Measurements from ENCODE around the gene CPNE5. TPM values are rescaled to one million over a fixed set of nuclear protein-coding genes. Genes with fewer than 3 reads are reported as not detected.

The CPNE5 gene
- total RNA-seq, 1 donor from 2014 or later: not detected

GRCh38 chr6:36873115-36873514 lies 33.9 kb upstream of the CPNE5 start:
- TF ChIP-seq CTCF (IDR thresholded peaks at IDR 0.05): no peak
- Mint-ChIP-seq H3K36me3 (ENCODE audit: unreplicated experiment) (peaks cover 4% of the 10 kb centered on the region), H3K4me1 (ENCODE audit: unreplicated experiment) (peaks cover 20% of the 10 kb centered on the region), H3K4me3 (ENCODE audit: unreplicated experiment) (peak overlapping the region; percentile 89), H3K27ac (ENCODE audit: unreplicated experiment) (no peak overlapping the region), H3K9me3 (ENCODE audit: unreplicated experiment) (no peaks in the 10 kb centered on the region), H3K27me3 (ENCODE audit: unreplicated experiment) (peaks cover 2% of the 10 kb centered on the region)
- no peak for DNase-seq (ENCODE audit: extremely low spot score, unreplicated experiment)

GRCh38 chr6:36871686-36872085 lies 32.4 kb upstream of the CPNE5 start:
- Mint-ChIP-seq H3K36me3 (ENCODE audit: unreplicated experiment) (peaks cover 4% of the 10 kb centered on the region), H3K9me3 (ENCODE audit: unreplicated experiment) (no peaks in the 10 kb centered on the region), H3K4me3 (ENCODE audit: unreplicated experiment) (no peak overlapping the region), H3K27me3 (ENCODE audit: unreplicated experiment) (no peaks in the 10 kb centered on the region), H3K27ac (ENCODE audit: unreplicated experiment) (no peak overlapping the region), H3K4me1 (ENCODE audit: unreplicated experiment) (peaks cover 20% of the 10 kb centered on the region)
- no peak for TF ChIP-seq CTCF (IDR thresholded peaks at IDR 0.05)
- DNase-seq (ENCODE audit: extremely low spot score, unreplicated experiment): no peak

GRCh38 chr6:36867471-36868224 lies 28.4 kb upstream of the CPNE5 start:
- no peaks in the 10 kb centered on the region for H3K4me1 Mint-ChIP-seq (ENCODE audit: unreplicated experiment)
- no peak overlapping the region for H3K4me3 Mint-ChIP-seq (ENCODE audit: unreplicated experiment)
- H3K27ac Mint-ChIP-seq (ENCODE audit: unreplicated experiment): no peak overlapping the region
- H3K36me3 Mint-ChIP-seq (ENCODE audit: unreplicated experiment): peaks cover 11% of the 10 kb centered on the region
- TF ChIP-seq CTCF (IDR thresholded peaks at IDR 0.05): no peak
- no peaks in the 10 kb centered on the region for H3K9me3 Mint-ChIP-seq (ENCODE audit: unreplicated experiment)
- DNase-seq (ENCODE audit: extremely low spot score, unreplicated experiment): no peak
- no peaks in the 10 kb centered on the region for H3K27me3 Mint-ChIP-seq (ENCODE audit: unreplicated experiment)

- Mint-ChIP-seq H3K4me3 (ENCODE audit: unreplicated experiment) (no peak overlapping the region), H3K27ac (ENCODE audit: unreplicated experiment) (no peak overlapping the region), H3K36me3 (ENCODE audit: unreplicated experiment) (peaks cover 8% of the 10 kb centered on the region), H3K27me3 (ENCODE audit: unreplicated experiment) (no peaks in the 10 kb centered on the region), H3K4me1 (ENCODE audit: unreplicated experiment) (no peaks in the 10 kb centered on the region), H3K9me3 (ENCODE audit: unreplicated experiment) (no peaks in the 10 kb centered on the region)
- TF ChIP-seq CTCF (IDR thresholded peaks at IDR 0.05): no peak
- no peak for DNase-seq (ENCODE audit: extremely low spot score, unreplicated experiment)
Measured at GRCh38 chr6:36865835-36866234, 26.6 kb upstream of the CPNE5 start.

- no peak for TF ChIP-seq CTCF (IDR thresholded peaks at IDR 0.05)
- H3K36me3 Mint-ChIP-seq (ENCODE audit: unreplicated experiment): peaks cover 7% of the 10 kb centered on the region
- H3K27me3 Mint-ChIP-seq (ENCODE audit: unreplicated experiment): no peaks in the 10 kb centered on the region
- no peak for DNase-seq (ENCODE audit: extremely low spot score, unreplicated experiment)
- no peak overlapping the region for H3K27ac Mint-ChIP-seq (ENCODE audit: unreplicated experiment)
- H3K4me1 Mint-ChIP-seq (ENCODE audit: unreplicated experiment): peaks cover under 1% of the 10 kb centered on the region
- no peaks in the 10 kb centered on the region for H3K9me3 Mint-ChIP-seq (ENCODE audit: unreplicated experiment)
- no peak overlapping the region for H3K4me3 Mint-ChIP-seq (ENCODE audit: unreplicated experiment)
Measured at GRCh38 chr6:36863670-36864540, 24.7 kb upstream of the CPNE5 start.
